Fibroblast of pulmonary artery (primary cell): ENCODE results near the gene USP10.

Source experiments
- DNase-seq: peaks from one replicate; pipeline ENCODE4 v3.0.0-alpha.2; 2010; ENCODE audit warnings: low read depth
- H3K4me3 ChIP-seq: replicated peaks from 2 replicates; pipeline ENCODE4 v1.5.1; 2011; ENCODE audit warnings: low read depth, mild to moderate bottlenecking, control low read depth, low read length, moderate library complexity
- CTCF ChIP-seq: IDR thresholded peaks from 2 replicates; pipeline ENCODE4 v1.5.1; 2011; ENCODE audit warnings: mild to moderate bottlenecking, control low read depth, low read length, inconsistent platforms; ENCODE audit errors: missing control alignments

USP10 gene

GRCh38 chr16:84808826-84809225 lies 109.0 kb downstream of the USP10 start:
- H3K4me3 ChIP-seq, result no peak overlapping the region
- no peak for TF ChIP-seq CTCF
- DNase-seq, result no peak

GRCh38 chr16:84810518-84811273 lies 110.9 kb downstream of the USP10 start:
- no peak overlapping the region for H3K4me3 ChIP-seq
- TF ChIP-seq CTCF, result no peak
- peak; percentile 89 for DNase-seq

- no peak overlapping the region for H3K4me3 ChIP-seq
- no peak for TF ChIP-seq CTCF
- no peak for DNase-seq
Measured at GRCh38 chr16:84811529-84811928, 111.7 kb downstream of the USP10 start.

- no peak overlapping the region for H3K4me3 ChIP-seq
- no peak for TF ChIP-seq CTCF
- DNase-seq, result no peak
Measured at GRCh38 chr16:84813141-84813934, 113.5 kb downstream of the USP10 start.

GRCh38 chr16:84815462-84815861 lies 115.7 kb downstream of the USP10 start:
- no peak for DNase-seq
- H3K4me3 ChIP-seq, result no peak overlapping the region
- no peak for TF ChIP-seq CTCF

GRCh38 chr16:84816023-84816422 lies 116.2 kb downstream of the USP10 start:
- TF ChIP-seq CTCF, result no peak
- no peak overlapping the region for H3K4me3 ChIP-seq
- no peak for DNase-seq
